WTC11 (cell line): ENCODE results near the gene OR51M1. TPM values are rescaled to one million over a fixed set of nuclear protein-coding genes. Genes with fewer than 3 reads are reported as not detected.

Experiments
- ATAC-seq: fragments of 200-7000 bp; cut with Tn5 transposase; 2 replicates; pipeline ENCODE4 v1.10.0; 2021; ENCODE audit warnings: mild to moderate bottlenecking, moderate library complexity
- CTCF ChIA-PET: fragments of 300-600 bp; sonication (Branson Sonifier 250); formaldehyde crosslinking; loops from one replicate; lab custom pipeline; 2021; ENCODE audit warnings: antibody characterized with exemption; lab: Charles Lee
- POLR2A ChIA-PET: fragments of 350-600 bp; sonication (Branson Sonifier 250); formaldehyde crosslinking; loops from one replicate; lab custom pipeline; 2021; ENCODE audit warnings: antibody characterized with exemption; lab: Charles Lee
- DNase-seq: peaks from one replicate; pipeline ENCODE4 v3.0.0; 2021; ENCODE audit warnings: low spot score
- H3K27ac Mint-ChIP-seq: 2 replicates; pipeline ENCODE4 v1.8.0; 2021; ENCODE audit warnings: mixed read lengths
- H3K27me3 Mint-ChIP-seq: 2 replicates; pipeline ENCODE4 v1.8.0; 2021; ENCODE audit warnings: low read depth, mild to moderate bottlenecking, moderate library complexity, mixed read lengths
- H3K36me3 Mint-ChIP-seq: 2 replicates; pipeline ENCODE4 v1.8.0; 2021; ENCODE audit warnings: mixed read lengths
- H3K4me1 Mint-ChIP-seq: 2 replicates; pipeline ENCODE4 v1.8.0; 2022; ENCODE audit warnings: mixed read lengths
- H3K4me3 Mint-ChIP-seq: 2 replicates; pipeline ENCODE4 v1.8.0; 2021; ENCODE audit warnings: mild to moderate bottlenecking, moderate library complexity, mixed read lengths
- H3K9me3 Mint-ChIP-seq: 2 replicates; pipeline ENCODE4 v1.8.0; 2021; ENCODE audit warnings: mixed read lengths
- ELF4 ChIP-seq: sonication (generic); formaldehyde crosslinking; IDR thresholded peaks from 2 replicates; pipeline ENCODE4 v1.8.1; 2022; ENCODE audit warnings: low read depth, mild to moderate bottlenecking, moderate library complexity, missing genetic modification reagents
- FOXP1 ChIP-seq: sonication (generic); formaldehyde crosslinking; IDR thresholded peaks from 2 replicates; pipeline ENCODE4 v1.8.0; 2022; ENCODE audit warnings: missing genetic modification reagents, mild to moderate bottlenecking, moderate library complexity, borderline replicate concordance
- NFE2L1 ChIP-seq: sonication (generic); formaldehyde crosslinking; IDR thresholded peaks from 2 replicates; pipeline ENCODE4 v1.8.1; 2023; ENCODE audit warnings: missing genetic modification reagents
- RELA ChIP-seq: sonication (generic); formaldehyde crosslinking; IDR thresholded peaks from 2 replicates; pipeline ENCODE4 v1.8.1; 2022; ENCODE audit warnings: missing genetic modification reagents, mild to moderate bottlenecking, borderline replicate concordance
- SMAD3 ChIP-seq: sonication (generic); formaldehyde crosslinking; IDR thresholded peaks from 2 replicates; pipeline ENCODE4 v1.8.0; 2022; ENCODE audit warnings: missing genetic modification reagents, mild to moderate bottlenecking, borderline replicate concordance
- SP1 ChIP-seq: sonication (generic); formaldehyde crosslinking; conservative IDR thresholded peaks from 2 replicates; pipeline ENCODE4 v1.8.1; 2022; ENCODE audit warnings: missing genetic modification reagents
- ZNF219 ChIP-seq: sonication (generic); formaldehyde crosslinking; IDR thresholded peaks from 2 replicates; pipeline ENCODE4 v1.8.0; 2023; ENCODE audit warnings: missing genetic modification reagents, mild to moderate bottlenecking, borderline replicate concordance
- total RNA-seq: library from RNA; stranded (reverse); gene quantifications from 3 replicates; pipeline ENCODE4 v1.2.3, GENCODE V29; 2021
- TF ChIP-seq, protein P1 (sequence below): sonication (generic); formaldehyde crosslinking; IDR thresholded peaks from 2 replicates; pipeline ENCODE4 v1.8.0; 2023; ENCODE audit warnings: missing genetic modification reagents, mild to moderate bottlenecking, borderline replicate concordance
- TF ChIP-seq, protein P2 (sequence below): fragments of 250-450 bp; sonication (Bioruptor Pico); IDR thresholded peaks from 2 replicates; pipeline ENCODE4 v1.9.0; 2021; ENCODE audit warnings: moderate library complexity, mild to moderate bottlenecking, inconsistent platforms, borderline replicate concordance
- TF ChIP-seq, protein P3 (sequence below): sonication (generic); formaldehyde crosslinking; IDR thresholded peaks from 2 replicates; pipeline ENCODE4 v1.8.0; 2022; ENCODE audit warnings: mild to moderate bottlenecking, missing genetic modification reagents
- TF ChIP-seq, protein P4 (sequence below): sonication (generic); formaldehyde crosslinking; IDR thresholded peaks from 2 replicates; pipeline ENCODE4 v1.8.1; 2023; ENCODE audit warnings: mild to moderate bottlenecking, missing genetic modification reagents, moderate library complexity
- TF ChIP-seq, protein P5 (sequence below): fragments of 250-450 bp; sonication (Bioruptor Pico); IDR thresholded peaks from 2 replicates; pipeline ENCODE4 v1.9.0; 2021; ENCODE audit warnings: mild to moderate bottlenecking
- TF ChIP-seq, protein P6 (sequence below): fragments of 250-450 bp; sonication (Bioruptor Pico); IDR thresholded peaks from 2 replicates; pipeline ENCODE4 v1.9.0; 2021; ENCODE audit warnings: mild to moderate bottlenecking
- TF ChIP-seq, protein P7 (sequence below): sonication (generic); formaldehyde crosslinking; IDR thresholded peaks from 2 replicates; pipeline ENCODE4 v1.8.1; 2022; ENCODE audit warnings: low read depth, mild to moderate bottlenecking, moderate library complexity, missing genetic modification reagents, borderline replicate concordance

OR51M1 gene
- total RNA-seq, 1 experiment from 2014 or later: not detected

DNA sequence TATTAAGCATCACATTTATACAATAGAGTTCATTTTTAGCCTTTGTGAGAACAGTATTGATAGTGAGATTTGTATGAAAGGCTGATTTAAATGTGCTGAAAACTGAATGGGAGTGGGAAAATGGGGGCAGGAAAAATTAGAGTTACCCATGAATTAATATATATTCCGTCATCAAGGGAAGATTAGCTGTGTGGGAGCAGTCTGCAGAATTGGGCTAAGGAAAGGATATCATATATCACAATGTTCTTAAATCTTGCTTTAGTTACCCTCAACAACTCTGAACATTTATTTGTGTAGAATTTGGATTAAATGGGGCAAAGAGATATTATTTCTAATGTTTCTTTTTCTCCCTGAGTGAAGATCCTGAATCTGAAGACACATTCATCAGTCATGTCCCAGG, 38.2 kb downstream of the OR51M1 start, which contains the start of gene OR51Q1:
Gene OR51Q1, plus strand, starts transcription at position 301 of the 400 bp plus-strand sequence. Its CDS starts 90 bp downstream, at position 391.
- Mint-ChIP-seq H3K4me3 (no peak within 1 kb of the TSS), H3K27ac (no peak within 1 kb of the TSS), H3K4me1 (no peaks in the 10 kb centered on the region), H3K36me3 (no peaks in the 10 kb centered on the region), H3K9me3 (peaks cover 21% of the 10 kb centered on the region), H3K27me3 (no peaks in the 10 kb centered on the region)
- ATAC-seq (no peak), DNase-seq (no peak)
- CTCF ChIA-PET: no interaction called here
- TF ChIP-seq RELA (CRISPR knock-in tag): no peak
- TF ChIP-seq, protein P1, sequence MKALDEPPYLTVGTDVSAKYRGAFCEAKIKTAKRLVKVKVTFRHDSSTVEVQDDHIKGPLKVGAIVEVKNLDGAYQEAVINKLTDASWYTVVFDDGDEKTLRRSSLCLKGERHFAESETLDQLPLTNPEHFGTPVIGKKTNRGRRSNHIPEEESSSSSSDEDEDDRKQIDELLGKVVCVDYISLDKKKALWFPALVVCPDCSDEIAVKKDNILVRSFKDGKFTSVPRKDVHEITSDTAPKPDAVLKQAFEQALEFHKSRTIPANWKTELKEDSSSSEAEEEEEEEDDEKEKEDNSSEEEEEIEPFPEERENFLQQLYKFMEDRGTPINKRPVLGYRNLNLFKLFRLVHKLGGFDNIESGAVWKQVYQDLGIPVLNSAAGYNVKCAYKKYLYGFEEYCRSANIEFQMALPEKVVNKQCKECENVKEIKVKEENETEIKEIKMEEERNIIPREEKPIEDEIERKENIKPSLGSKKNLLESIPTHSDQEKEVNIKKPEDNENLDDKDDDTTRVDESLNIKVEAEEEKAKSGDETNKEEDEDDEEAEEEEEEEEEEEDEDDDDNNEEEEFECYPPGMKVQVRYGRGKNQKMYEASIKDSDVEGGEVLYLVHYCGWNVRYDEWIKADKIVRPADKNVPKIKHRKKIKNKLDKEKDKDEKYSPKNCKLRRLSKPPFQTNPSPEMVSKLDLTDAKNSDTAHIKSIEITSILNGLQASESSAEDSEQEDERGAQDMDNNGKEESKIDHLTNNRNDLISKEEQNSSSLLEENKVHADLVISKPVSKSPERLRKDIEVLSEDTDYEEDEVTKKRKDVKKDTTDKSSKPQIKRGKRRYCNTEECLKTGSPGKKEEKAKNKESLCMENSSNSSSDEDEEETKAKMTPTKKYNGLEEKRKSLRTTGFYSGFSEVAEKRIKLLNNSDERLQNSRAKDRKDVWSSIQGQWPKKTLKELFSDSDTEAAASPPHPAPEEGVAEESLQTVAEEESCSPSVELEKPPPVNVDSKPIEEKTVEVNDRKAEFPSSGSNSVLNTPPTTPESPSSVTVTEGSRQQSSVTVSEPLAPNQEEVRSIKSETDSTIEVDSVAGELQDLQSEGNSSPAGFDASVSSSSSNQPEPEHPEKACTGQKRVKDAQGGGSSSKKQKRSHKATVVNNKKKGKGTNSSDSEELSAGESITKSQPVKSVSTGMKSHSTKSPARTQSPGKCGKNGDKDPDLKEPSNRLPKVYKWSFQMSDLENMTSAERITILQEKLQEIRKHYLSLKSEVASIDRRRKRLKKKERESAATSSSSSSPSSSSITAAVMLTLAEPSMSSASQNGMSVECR (CRISPR knock-in tag): no peak
- TF ChIP-seq, protein P2, sequence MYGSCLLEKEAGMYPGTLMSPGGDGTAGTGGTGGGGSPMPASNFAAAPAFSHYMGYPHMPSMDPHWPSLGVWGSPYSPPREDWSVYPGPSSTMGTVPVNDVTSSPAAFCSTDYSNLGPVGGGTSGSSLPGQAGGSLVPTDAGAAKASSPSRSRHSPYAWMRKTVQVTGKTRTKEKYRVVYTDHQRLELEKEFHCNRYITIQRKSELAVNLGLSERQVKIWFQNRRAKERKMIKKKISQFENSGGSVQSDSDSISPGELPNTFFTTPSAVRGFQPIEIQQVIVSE (CRISPR knock-in tag): no peak
- no peak for TF ChIP-seq SP1 (CRISPR knock-in tag)
- no peak for TF ChIP-seq ELF4 (CRISPR knock-in tag)
- TF ChIP-seq, protein P3, sequence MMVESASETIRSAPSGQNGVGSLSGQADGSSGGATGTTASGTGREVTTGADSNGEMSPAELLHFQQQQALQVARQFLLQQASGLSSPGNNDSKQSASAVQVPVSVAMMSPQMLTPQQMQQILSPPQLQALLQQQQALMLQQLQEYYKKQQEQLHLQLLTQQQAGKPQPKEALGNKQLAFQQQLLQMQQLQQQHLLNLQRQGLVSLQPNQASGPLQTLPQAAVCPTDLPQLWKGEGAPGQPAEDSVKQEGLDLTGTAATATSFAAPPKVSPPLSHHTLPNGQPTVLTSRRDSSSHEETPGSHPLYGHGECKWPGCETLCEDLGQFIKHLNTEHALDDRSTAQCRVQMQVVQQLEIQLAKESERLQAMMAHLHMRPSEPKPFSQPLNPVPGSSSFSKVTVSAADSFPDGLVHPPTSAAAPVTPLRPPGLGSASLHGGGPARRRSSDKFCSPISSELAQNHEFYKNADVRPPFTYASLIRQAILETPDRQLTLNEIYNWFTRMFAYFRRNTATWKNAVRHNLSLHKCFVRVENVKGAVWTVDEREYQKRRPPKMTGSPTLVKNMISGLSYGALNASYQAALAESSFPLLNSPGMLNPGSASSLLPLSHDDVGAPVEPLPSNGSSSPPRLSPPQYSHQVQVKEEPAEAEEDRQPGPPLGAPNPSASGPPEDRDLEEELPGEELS (CRISPR knock-in tag): no peak
- TF ChIP-seq, protein P4, sequence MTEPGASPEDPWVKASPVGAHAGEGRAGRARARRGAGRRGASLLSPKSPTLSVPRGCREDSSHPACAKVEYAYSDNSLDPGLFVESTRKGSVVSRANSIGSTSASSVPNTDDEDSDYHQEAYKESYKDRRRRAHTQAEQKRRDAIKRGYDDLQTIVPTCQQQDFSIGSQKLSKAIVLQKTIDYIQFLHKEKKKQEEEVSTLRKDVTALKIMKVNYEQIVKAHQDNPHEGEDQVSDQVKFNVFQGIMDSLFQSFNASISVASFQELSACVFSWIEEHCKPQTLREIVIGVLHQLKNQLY (CRISPR knock-in tag): no peak
- TF ChIP-seq ZNF219: no peak
- no peak for TF ChIP-seq SMAD3
- TF ChIP-seq, protein P5, sequence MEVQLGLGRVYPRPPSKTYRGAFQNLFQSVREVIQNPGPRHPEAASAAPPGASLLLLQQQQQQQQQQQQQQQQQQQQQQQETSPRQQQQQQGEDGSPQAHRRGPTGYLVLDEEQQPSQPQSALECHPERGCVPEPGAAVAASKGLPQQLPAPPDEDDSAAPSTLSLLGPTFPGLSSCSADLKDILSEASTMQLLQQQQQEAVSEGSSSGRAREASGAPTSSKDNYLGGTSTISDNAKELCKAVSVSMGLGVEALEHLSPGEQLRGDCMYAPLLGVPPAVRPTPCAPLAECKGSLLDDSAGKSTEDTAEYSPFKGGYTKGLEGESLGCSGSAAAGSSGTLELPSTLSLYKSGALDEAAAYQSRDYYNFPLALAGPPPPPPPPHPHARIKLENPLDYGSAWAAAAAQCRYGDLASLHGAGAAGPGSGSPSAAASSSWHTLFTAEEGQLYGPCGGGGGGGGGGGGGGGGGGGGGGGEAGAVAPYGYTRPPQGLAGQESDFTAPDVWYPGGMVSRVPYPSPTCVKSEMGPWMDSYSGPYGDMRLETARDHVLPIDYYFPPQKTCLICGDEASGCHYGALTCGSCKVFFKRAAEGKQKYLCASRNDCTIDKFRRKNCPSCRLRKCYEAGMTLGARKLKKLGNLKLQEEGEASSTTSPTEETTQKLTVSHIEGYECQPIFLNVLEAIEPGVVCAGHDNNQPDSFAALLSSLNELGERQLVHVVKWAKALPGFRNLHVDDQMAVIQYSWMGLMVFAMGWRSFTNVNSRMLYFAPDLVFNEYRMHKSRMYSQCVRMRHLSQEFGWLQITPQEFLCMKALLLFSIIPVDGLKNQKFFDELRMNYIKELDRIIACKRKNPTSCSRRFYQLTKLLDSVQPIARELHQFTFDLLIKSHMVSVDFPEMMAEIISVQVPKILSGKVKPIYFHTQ (CRISPR knock-in tag): no peak
- no peak for TF ChIP-seq FOXP1 (CRISPR knock-in tag)
- TF ChIP-seq, protein P6, sequence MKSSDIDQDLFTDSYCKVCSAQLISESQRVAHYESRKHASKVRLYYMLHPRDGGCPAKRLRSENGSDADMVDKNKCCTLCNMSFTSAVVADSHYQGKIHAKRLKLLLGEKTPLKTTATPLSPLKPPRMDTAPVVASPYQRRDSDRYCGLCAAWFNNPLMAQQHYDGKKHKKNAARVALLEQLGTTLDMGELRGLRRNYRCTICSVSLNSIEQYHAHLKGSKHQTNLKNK (CRISPR knock-in tag): no peak
- no peak for TF ChIP-seq NFE2L1 (CRISPR knock-in tag)
- TF ChIP-seq, protein P7, sequence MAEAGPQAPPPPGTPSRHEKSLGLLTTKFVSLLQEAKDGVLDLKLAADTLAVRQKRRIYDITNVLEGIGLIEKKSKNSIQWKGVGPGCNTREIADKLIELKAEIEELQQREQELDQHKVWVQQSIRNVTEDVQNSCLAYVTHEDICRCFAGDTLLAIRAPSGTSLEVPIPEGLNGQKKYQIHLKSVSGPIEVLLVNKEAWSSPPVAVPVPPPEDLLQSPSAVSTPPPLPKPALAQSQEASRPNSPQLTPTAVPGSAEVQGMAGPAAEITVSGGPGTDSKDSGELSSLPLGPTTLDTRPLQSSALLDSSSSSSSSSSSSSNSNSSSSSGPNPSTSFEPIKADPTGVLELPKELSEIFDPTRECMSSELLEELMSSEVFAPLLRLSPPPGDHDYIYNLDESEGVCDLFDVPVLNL (CRISPR knock-in tag): no peak
- POLR2A ChIA-PET: no interaction called here
